ENCODE results near the gene SUSD1. TPM values are rescaled to one million over a fixed set of nuclear protein-coding genes. Genes with fewer than 3 reads are reported as not detected.

SUSD1 gene
- total and polyA plus RNA-seq, 9 of the 15 experiments (the other 6 are each of a cell fraction or from before 2014, with no cell fraction given), result 10.9 to 44.4 (median 36.1) TPM

GRCh38 chr9:112120439-112120925 lies 54.6 kb downstream of the SUSD1 start:
- no peak overlapping the region for H3K9ac ChIP-seq (ENCODE audit: insufficient read depth in 1 of 2, low read depth in 2 of 2, low read length in 2 of 2)

More at GRCh38 chr9:112120439-112120925, 54.6 kb downstream of the SUSD1 start:
- Histone ChIP-seq H3K36me3 (ENCODE audit: control insufficient read depth, insufficient read depth, low read length) (peaks cover 80% of the 10 kb centered on the region), H3K79me2 (ENCODE audit: control insufficient read depth, insufficient read depth, low read length) (no peaks in the 10 kb centered on the region), H3K27ac (ENCODE audit: extremely low read depth, low read depth, low read length) (no peak overlapping the region), H3K4me1 (replicated peaks in 1 of 2; ENCODE audit: control insufficient read depth in 2 of 2, insufficient read depth in 2 of 2, low read length in 2 of 2) (no peaks in the 10 kb centered on the region), H3K4me3 (no peak overlapping the region), H3K9me1 (ENCODE audit: control insufficient read depth, insufficient read depth, low read length) (no peaks in the 10 kb centered on the region), H3K4me2 (ENCODE audit: insufficient read depth, low read length) (no peak overlapping the region), H4K20me1 (replicated peaks; ENCODE audit: control insufficient read depth, insufficient read depth, low read length) (no peaks in the 10 kb centered on the region), H3K27me3 (ENCODE audit: control insufficient read depth in 2 of 2, insufficient read depth in 2 of 2, low read length in 2 of 2) (no peaks in the 10 kb centered on the region), H2AFZ (ENCODE audit: low read depth, low read length) (no peak overlapping the region), H3K9me3 (replicated peaks; ENCODE audit: control insufficient read depth, insufficient read depth, low read depth, low read length) (no peaks in the 10 kb centered on the region)
- WGBS (ENCODE audit: insufficient coverage, low coverage, missing lambda C conversion rate), result 91% methylated on average over 2 of the region's 2 CpGs
- TF ChIP-seq PYGO2 (tag; IDR thresholded peaks at IDR 0.05), result no peak
- TF ChIP-seq ZNF79 (CRISPR knock-in tag; IDR thresholded peaks at IDR 0.05; ENCODE audit: low read depth), result no peak
- no peak for TF ChIP-seq DACH1 (IDR thresholded peaks at IDR 0.05; ENCODE audit: partially characterized antibody)
- no peak for TF ChIP-seq ZNF780A (CRISPR knock-in tag; IDR thresholded peaks at IDR 0.05)
- TF ChIP-seq TRIM24 (IDR thresholded peaks at IDR 0.05), result no peak
- no peak for TF ChIP-seq CREB1 (IDR thresholded peaks at IDR 0.05)
- TF ChIP-seq CREB1 (CRISPR knock-in tag; IDR thresholded peaks at IDR 0.05), result no peak
- no peak for TF ChIP-seq CEBPG (CRISPR knock-in tag; IDR thresholded peaks at IDR 0.05)
- TF ChIP-seq CEBPG (tag; conservative IDR thresholded peaks at IDR 0.05 in 1 of 2, IDR thresholded peaks at IDR 0.05 in 1 of 2), result no peak
- no peak for TF ChIP-seq ZNF124 (CRISPR knock-in tag; IDR thresholded peaks at IDR 0.05)
- no peak for TF ChIP-seq SRSF1 (IDR thresholded peaks at IDR 0.05; ENCODE audit: low read depth, low read length)
- no peak for TF ChIP-seq CHCHD3 (CRISPR knock-in tag; IDR thresholded peaks at IDR 0.05)
- TF ChIP-seq ZNF586 (CRISPR knock-in tag; conservative IDR thresholded peaks at IDR 0.05), result no peak
- TF ChIP-seq CBX3 (IDR thresholded peaks at IDR 0.05; ENCODE audit: borderline replicate concordance in 1 of 2, low read length in 2 of 2), result no peak
- TF ChIP-seq ARID2 (IDR thresholded peaks at IDR 0.05), result no peak
- no peak for TF ChIP-seq ZNF280A (IDR thresholded peaks at IDR 0.05; ENCODE audit: low read depth, partially characterized antibody)
- no peak for TF ChIP-seq ARNT (IDR thresholded peaks at IDR 0.05)
- no peak for TF ChIP-seq CCNT2 (IDR thresholded peaks at IDR 0.05; ENCODE audit: borderline replicate concordance, extremely low read depth, insufficient read length, low read depth, low read length)
- TF ChIP-seq MBD2 (IDR thresholded peaks at IDR 0.05; ENCODE audit: borderline replicate concordance, low read depth), result no peak
- TF ChIP-seq ZNF740 (CRISPR knock-in tag; IDR thresholded peaks at IDR 0.05), result no peak
- TF ChIP-seq ZNF740 (tag; IDR thresholded peaks at IDR 0.05), result no peak
- intact Hi-C loops (cut with micrococcal nuclease), result no loop called here
- no peak for DNase-seq (ENCODE audit: extremely low read depth in 1 of 4, low spot score in 3 of 4)
- in situ Hi-C loops (cut with MboI), result no loop called here
- no TSS peak for BruUV-seq (replicated peaks)
- no peak for ATAC-seq
- CTCF ChIA-PET (ENCODE audit: low intra/inter-chr PET ratio), result no interaction called here
- no peak for FAIRE-seq
- POLR2A ChIA-PET, result interaction anchor here (0.6 to 0.9 kb wide), 3 partner anchors 10 to 337 kb away, joined by 3 to 4 read pairs (median 3); no protein-coding TSS in a partner anchor

All from K562 (cell line).